Measurements from ENCODE around the gene RPS6KA2.
"Not testable (repeated sequence)": the region's sequence is repeated elsewhere in the genome, so short reads cannot be mapped to it uniquely, and the experiment has no call there.

RPS6KA2 gene

GRCh38 chr6:166635013-166635970 is 8.2 kb upstream of the RPS6KA2 start:
- FAIRE-seq (no peak), DNase-seq (ENCODE audit: insufficient read length, low spot score) (no peak)
- no peak for TF ChIP-seq POLR2A (IDR thresholded peaks at IDR 0.05; ENCODE audit: low read depth, low read length)

GRCh38 chr6:166634581-166634980 is 7.5 kb upstream of the RPS6KA2 start:
- DNase-seq (ENCODE audit: insufficient read length, low spot score): not testable (repeated sequence)

GRCh38 chr6:166633732-166634535 is 6.9 kb upstream of the RPS6KA2 start:
- DNase-seq (ENCODE audit: insufficient read length, low spot score) (no peak), FAIRE-seq (no peak)
- no peak for TF ChIP-seq POLR2A (IDR thresholded peaks at IDR 0.05; ENCODE audit: low read depth, low read length)

More at GRCh38 chr6:166634581-166634980, 7.5 kb upstream of the RPS6KA2 start:
- FAIRE-seq: not testable (repeated sequence)

- TF ChIP-seq POLR2A (IDR thresholded peaks at IDR 0.05; ENCODE audit: low read depth, low read length): no peak
- FAIRE-seq: no peak
- DNase-seq (ENCODE audit: insufficient read length, low spot score): no peak
Measured at GRCh38 chr6:166632731-166633130, 5.7 kb upstream of the RPS6KA2 start.

GRCh38 chr6:166630462-166630861 is 3.4 kb upstream of the RPS6KA2 start:
- no peak for DNase-seq (ENCODE audit: insufficient read length, low spot score)
- no peak for FAIRE-seq
- no peak for TF ChIP-seq POLR2A (IDR thresholded peaks at IDR 0.05; ENCODE audit: low read depth, low read length)

- TF ChIP-seq POLR2A (IDR thresholded peaks at IDR 0.05; ENCODE audit: low read depth, low read length): no peak
- DNase-seq (ENCODE audit: insufficient read length, low spot score): no peak
- FAIRE-seq: no peak
Measured at GRCh38 chr6:166629628-166630027, 2.6 kb upstream of the RPS6KA2 start.

GRCh38 chr6:166627875-166628801 is 1.1 kb upstream of the RPS6KA2 start:
- no peak for FAIRE-seq
- no peak for TF ChIP-seq POLR2A (IDR thresholded peaks at IDR 0.05; ENCODE audit: low read depth, low read length)
- DNase-seq (ENCODE audit: insufficient read length, low spot score): peak; percentile 41

GRCh38 chr6:166626177-166627032 is 646 bp downstream of the RPS6KA2 start:
- DNase-seq (ENCODE audit: insufficient read length, low spot score): no peak
- no peak for TF ChIP-seq POLR2A (IDR thresholded peaks at IDR 0.05; ENCODE audit: low read depth, low read length)
- FAIRE-seq: no peak

- DNase-seq (ENCODE audit: insufficient read length, low spot score) (no peak), FAIRE-seq (no peak)
- no peak for TF ChIP-seq POLR2A (IDR thresholded peaks at IDR 0.05; ENCODE audit: low read depth, low read length)
Measured at GRCh38 chr6:166625356-166625755, 1.7 kb downstream of the RPS6KA2 start.

GRCh38 chr6:166624275-166624674 is 2.8 kb downstream of the RPS6KA2 start:
- FAIRE-seq (no peak), DNase-seq (ENCODE audit: insufficient read length, low spot score) (no peak)
- TF ChIP-seq POLR2A (IDR thresholded peaks at IDR 0.05; ENCODE audit: low read depth, low read length): no peak

GRCh38 chr6:166623318-166623717 is 3.7 kb downstream of the RPS6KA2 start:
- FAIRE-seq (no peak), DNase-seq (ENCODE audit: insufficient read length, low spot score) (no peak)
- no peak for TF ChIP-seq POLR2A (IDR thresholded peaks at IDR 0.05; ENCODE audit: low read depth, low read length)

GRCh38 chr6:166621114-166621540 is 5.9 kb downstream of the RPS6KA2 start:
- no peak for TF ChIP-seq POLR2A (IDR thresholded peaks at IDR 0.05; ENCODE audit: low read depth, low read length)
- no peak for FAIRE-seq
- no peak for DNase-seq (ENCODE audit: insufficient read length, low spot score)
